Mesothelial cell of epicardium (in vitro differentiated cells): Measurements from ENCODE around the gene TESK2. TPM values are rescaled to one million over a fixed set of nuclear protein-coding genes. Genes with fewer than 3 reads are reported as not detected.

Experiments used
- DNase-seq, 2 experiments: peaks; one replicate each; pipeline ENCODE4 v3.0.0; 2021; ENCODE audit warnings: low spot score in 2 of 2; ENCODE audit not compliant: unreplicated experiment in 2 of 2
- H3K27ac Mint-ChIP-seq: 2 replicates; pipeline ENCODE4 v1.8.0; 2021; ENCODE audit warnings: mixed read lengths
- H3K27me3 Mint-ChIP-seq: 2 replicates; pipeline ENCODE4 v1.8.0; 2021; ENCODE audit warnings: low read depth, mixed read lengths
- H3K36me3 Mint-ChIP-seq: 2 replicates; pipeline ENCODE4 v1.8.0; 2021; ENCODE audit warnings: mixed read lengths
- H3K4me1 Mint-ChIP-seq: 2 replicates; pipeline ENCODE4 v1.8.0; 2021; ENCODE audit warnings: mixed read lengths
- H3K4me3 Mint-ChIP-seq: 2 replicates; pipeline ENCODE4 v1.8.0; 2021; ENCODE audit warnings: mild to moderate bottlenecking, moderate library complexity, mixed read lengths
- H3K9me3 Mint-ChIP-seq: 2 replicates; pipeline ENCODE4 v1.8.0; 2021; ENCODE audit warnings: mixed read lengths
- total RNA-seq: library from RNA; stranded (reverse); gene quantifications from 3 replicates; pipeline ENCODE4 v1.2.1, GENCODE V29; 2021
- TF ChIP-seq, protein P1 (sequence below): fragments of 200-600 bp; sonication (generic); IDR thresholded peaks from one replicate; pipeline ENCODE4 v1.5.0; 2021; ENCODE audit warnings: antibody characterized with exemption; ENCODE audit not compliant: unreplicated experiment

Gene TESK2
- total RNA-seq, 1 donor from 2014 or later, result 4.3 TPM

DNA sequence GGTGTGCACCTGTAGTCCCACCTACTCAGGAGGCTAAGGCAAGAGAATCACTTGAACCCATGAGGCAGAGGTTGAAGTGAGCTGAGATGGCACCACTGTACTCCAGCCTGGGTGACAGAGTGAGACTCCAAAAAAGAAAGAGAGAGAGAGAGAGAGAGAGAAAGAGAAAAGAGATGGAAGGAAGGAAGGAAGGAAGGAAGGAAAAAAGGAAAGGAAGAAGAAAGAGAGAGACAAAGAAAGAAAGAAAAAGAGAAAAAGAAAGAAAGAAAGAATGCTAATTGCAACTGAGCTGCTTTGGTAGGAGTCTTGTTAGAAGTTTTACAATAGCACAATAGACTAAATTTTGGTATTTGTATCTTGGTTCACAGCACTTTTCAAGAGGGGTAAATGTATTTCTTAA is 25.7 kb downstream of the TESK2 start:
- Mint-ChIP-seq H3K4me3 (no peak overlapping the region), H3K27me3 (no peaks in the 10 kb centered on the region), H3K4me1 (no peaks in the 10 kb centered on the region), H3K27ac (no peak overlapping the region), H3K36me3 (no peaks in the 10 kb centered on the region), H3K9me3 (peaks cover 4% of the 10 kb centered on the region)
- TF ChIP-seq, protein P1, sequence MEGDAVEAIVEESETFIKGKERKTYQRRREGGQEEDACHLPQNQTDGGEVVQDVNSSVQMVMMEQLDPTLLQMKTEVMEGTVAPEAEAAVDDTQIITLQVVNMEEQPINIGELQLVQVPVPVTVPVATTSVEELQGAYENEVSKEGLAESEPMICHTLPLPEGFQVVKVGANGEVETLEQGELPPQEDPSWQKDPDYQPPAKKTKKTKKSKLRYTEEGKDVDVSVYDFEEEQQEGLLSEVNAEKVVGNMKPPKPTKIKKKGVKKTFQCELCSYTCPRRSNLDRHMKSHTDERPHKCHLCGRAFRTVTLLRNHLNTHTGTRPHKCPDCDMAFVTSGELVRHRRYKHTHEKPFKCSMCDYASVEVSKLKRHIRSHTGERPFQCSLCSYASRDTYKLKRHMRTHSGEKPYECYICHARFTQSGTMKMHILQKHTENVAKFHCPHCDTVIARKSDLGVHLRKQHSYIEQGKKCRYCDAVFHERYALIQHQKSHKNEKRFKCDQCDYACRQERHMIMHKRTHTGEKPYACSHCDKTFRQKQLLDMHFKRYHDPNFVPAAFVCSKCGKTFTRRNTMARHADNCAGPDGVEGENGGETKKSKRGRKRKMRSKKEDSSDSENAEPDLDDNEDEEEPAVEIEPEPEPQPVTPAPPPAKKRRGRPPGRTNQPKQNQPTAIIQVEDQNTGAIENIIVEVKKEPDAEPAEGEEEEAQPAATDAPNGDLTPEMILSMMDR, result no peak
- DNase-seq, result no peak

DNA sequence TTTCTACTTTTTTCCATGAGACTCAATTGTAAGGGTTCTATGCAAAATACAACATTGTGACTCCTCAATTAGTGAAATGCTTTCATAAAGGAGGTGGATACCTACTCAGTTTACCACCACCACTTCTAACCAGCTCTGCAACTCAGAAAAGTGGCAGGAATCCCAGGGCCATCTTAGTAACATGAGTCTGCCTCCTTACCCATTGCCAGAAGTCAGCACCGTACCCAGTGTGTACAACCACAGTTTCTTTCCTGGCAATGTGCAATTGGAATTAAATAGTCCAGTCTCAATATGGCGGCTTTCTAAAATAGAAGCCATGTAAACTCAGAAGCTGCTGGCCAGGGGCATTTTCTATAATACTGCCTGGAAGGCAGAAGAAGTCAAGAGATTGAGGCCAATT is 32.1 kb downstream of the TESK2 start:
- H3K27ac Mint-ChIP-seq, result no peak overlapping the region
- H3K4me1 Mint-ChIP-seq, result peaks cover 11% of the 10 kb centered on the region
- H3K9me3 Mint-ChIP-seq, result peaks cover 4% of the 10 kb centered on the region
- H3K36me3 Mint-ChIP-seq, result no peaks in the 10 kb centered on the region
- DNase-seq, result no peak
- TF ChIP-seq, protein P1, result no peak
- no peaks in the 10 kb centered on the region for H3K27me3 Mint-ChIP-seq
- no peak overlapping the region for H3K4me3 Mint-ChIP-seq

DNA sequence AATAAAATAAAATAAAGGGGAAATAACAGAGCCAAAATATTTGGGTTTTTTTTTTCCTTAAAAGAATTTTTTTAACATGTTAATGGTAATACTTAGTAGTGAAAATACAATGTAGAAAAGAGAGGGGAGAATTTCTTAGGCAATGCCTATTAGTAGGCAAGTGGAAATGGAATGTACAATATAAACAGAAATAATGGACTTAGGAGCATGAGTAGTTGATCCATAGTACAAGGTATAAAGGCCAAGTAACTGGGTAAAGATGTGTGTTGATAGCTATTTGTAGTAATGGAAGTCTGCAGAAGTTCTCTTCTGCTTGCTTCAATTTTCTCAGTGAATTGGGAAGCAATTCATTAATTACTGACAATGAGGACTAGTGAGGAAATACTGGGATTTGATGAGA is 34.4 kb downstream of the TESK2 start:
- peaks cover 11% of the 10 kb centered on the region for H3K4me1 Mint-ChIP-seq
- H3K4me3 Mint-ChIP-seq, result no peak overlapping the region
- no peaks in the 10 kb centered on the region for H3K27me3 Mint-ChIP-seq
- H3K27ac Mint-ChIP-seq, result no peak overlapping the region
- H3K36me3 Mint-ChIP-seq, result no peaks in the 10 kb centered on the region
- no peak for DNase-seq
- TF ChIP-seq, protein P1, result no peak
- H3K9me3 Mint-ChIP-seq, result no peaks in the 10 kb centered on the region

DNA sequence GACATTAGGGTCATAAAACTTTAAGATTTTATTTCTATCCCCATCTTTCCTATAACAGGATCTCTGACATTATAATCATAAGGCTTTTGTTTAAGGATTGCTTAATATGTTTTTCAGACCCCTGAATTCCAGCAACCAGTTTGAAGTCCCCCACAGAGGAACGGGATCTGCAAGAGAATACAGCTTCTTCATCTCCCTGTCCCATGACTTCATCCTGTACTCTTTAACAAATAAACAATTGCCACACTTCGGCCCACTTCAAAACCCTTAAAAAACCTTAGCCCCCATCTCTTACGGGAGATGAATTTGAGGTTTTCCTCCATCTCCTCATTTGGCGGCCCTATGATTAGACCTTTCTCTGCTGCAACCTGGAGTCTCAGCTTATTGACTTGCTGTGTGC is 35.8 kb downstream of the TESK2 start:
- H3K27ac Mint-ChIP-seq, result peak overlapping the region; percentile 5
- H3K36me3 Mint-ChIP-seq, result no peaks in the 10 kb centered on the region
- H3K4me1 Mint-ChIP-seq, result peaks cover 11% of the 10 kb centered on the region
- no peaks in the 10 kb centered on the region for H3K9me3 Mint-ChIP-seq
- TF ChIP-seq, protein P1, result no peak
- DNase-seq, result no peak
- H3K4me3 Mint-ChIP-seq, result no peak overlapping the region
- no peaks in the 10 kb centered on the region for H3K27me3 Mint-ChIP-seq

DNA sequence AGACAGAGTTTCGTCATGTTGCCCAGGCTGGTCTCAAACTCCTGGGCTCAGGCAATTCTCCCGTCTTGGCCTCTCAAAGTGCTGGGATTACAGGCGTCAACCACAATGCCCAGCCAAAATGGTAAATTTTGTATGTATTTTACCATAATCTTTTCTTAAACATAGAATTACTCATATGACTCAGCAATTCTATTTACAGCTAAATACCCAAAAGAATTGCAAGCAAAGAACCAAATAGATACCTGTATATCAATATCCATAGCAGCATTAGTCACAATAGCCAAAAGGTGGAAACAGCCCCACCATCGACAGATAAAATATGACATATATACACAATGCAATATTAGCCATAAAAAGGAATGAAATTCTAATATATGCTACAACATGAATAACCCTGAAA is 36.5 kb downstream of the TESK2 start:
- TF ChIP-seq, protein P1, result no peak
- Mint-ChIP-seq H3K36me3 (no peaks in the 10 kb centered on the region), H3K4me3 (no peak overlapping the region), H3K27me3 (no peaks in the 10 kb centered on the region), H3K4me1 (peaks cover 11% of the 10 kb centered on the region), H3K9me3 (no peaks in the 10 kb centered on the region), H3K27ac (peak overlapping the region; percentile 41)
- DNase-seq, result no peak

DNA sequence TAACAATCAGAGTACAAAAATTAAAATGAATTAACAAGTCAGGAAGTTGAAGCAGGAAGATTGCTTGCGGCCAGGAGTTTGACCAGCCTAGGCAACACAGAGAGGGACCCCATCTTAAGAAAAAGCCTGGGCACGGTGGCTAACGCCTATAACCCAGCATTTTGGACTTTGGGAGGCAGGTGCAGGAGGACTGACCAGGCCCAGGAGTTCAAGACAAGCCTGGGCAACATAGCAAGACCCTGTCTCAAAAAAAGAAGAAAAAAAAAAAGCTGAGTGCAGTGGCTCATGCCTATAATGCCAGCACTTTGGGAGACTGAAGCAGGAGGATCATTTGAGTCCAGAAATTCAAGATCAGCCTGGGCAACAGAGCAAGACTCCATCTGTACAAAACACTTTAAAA is 38.5 kb downstream of the TESK2 start:
- Mint-ChIP-seq H3K4me1 (peaks cover 11% of the 10 kb centered on the region), H3K9me3 (no peaks in the 10 kb centered on the region), H3K4me3 (no peak overlapping the region), H3K36me3 (no peaks in the 10 kb centered on the region), H3K27me3 (no peaks in the 10 kb centered on the region), H3K27ac (no peak overlapping the region)
- TF ChIP-seq, protein P1, result no peak
- no peak for DNase-seq
